Suprapubic skin (tissue), 3 donors: ENCODE measurements around the gene TAF9B.

Experiments
- CTCF ChIP-seq, 2 donors: fragments of 200-600 bp in 1 of 2; fragments of 450-650 bp in 1 of 2; sonication (generic) in 1 of 2; IDR thresholded peaks; one replicate each; pipeline ENCODE4 v1.5.1; 2016 to 2019; ENCODE audit warnings: antibody characterized with exemption in 2 of 2, mild to moderate bottlenecking in 1 of 2, moderate library complexity in 1 of 2
- POLR2A ChIP-seq, 2 donors: fragments of 450-650 bp; IDR thresholded peaks; one replicate each; pipeline ENCODE4 v1.6.1; 2017; ENCODE audit warnings: antibody characterized with exemption in 2 of 2, mild to moderate bottlenecking in 2 of 2, moderate library complexity in 2 of 2

GRCh38 chrX:78168065-78168464, 28.6 kb upstream of the TAF9B start:
- TF ChIP-seq POLR2A (IDR thresholded peaks at IDR 0.05) = no peak
- no peak for TF ChIP-seq CTCF (IDR thresholded peaks at IDR 0.05)
